Left colon (tissue), 2 donors: ENCODE measurements around the gene SLC22A23. TPM values are rescaled to one million over a fixed set of nuclear protein-coding genes. Genes with fewer than 3 reads are reported as not detected.

ENCODE experiments used
- ATAC-seq: fragments of 200-7000 bp; cut with Tn5 transposase; one replicate; pipeline ENCODE4 v1.9.1; 2020; ENCODE audit warnings: mild to moderate bottlenecking, moderate library complexity
- DNase-seq, 2 donors: peaks; one replicate each; pipeline ENCODE4 v3.0.0-alpha.2; 2020
- intact Hi-C, 2 donors: fragments of 100-400 bp; cut with DNase I in 1 of 2; cut with micrococcal nuclease in 1 of 2; formaldehyde crosslinking; loops; one replicate each; pipeline versions ENCODE4 v1.11.2 to v1.14.0; 2022; cut with DNase I, micrococcal nuclease
- total RNA-seq, 2 donors: library from RNA; stranded (reverse); fragmentation: NEBNext Ultra II Directional; extraction: Animal tissue kit (Norgen Biotek cat#: 25700); gene quantifications; one replicate each; pipeline ENCODE4 v1.2.1, GENCODE V29; 2021
- donor health status: DM: no; HTN: no; CAD: no.
- donor health status: DM: yes; HTN: yes; CAD: no.

The SLC22A23 gene
- total RNA-seq, 2 donors from 2014 or later: 75.2 to 98.6 TPM

GRCh38 chr6:3480009-3480408 is 23.2 kb upstream of the SLC22A23 start:
- ATAC-seq (no peak), DNase-seq (no peak)
- intact Hi-C loops: no loop called here

- DNase-seq (no peak), ATAC-seq (no peak)
- intact Hi-C loops: no loop called here
Observed at GRCh38 chr6:3473773-3474172, 16.9 kb upstream of the SLC22A23 start.

GRCh38 chr6:3471711-3472110 is 14.9 kb upstream of the SLC22A23 start:
- ATAC-seq (no peak), DNase-seq (no peak)
- intact Hi-C loops: no loop called here

GRCh38 chr6:3471286-3471685 is 14.4 kb upstream of the SLC22A23 start:
- ATAC-seq (no peak), DNase-seq (no peak)
- intact Hi-C loops: no loop called here

GRCh38 chr6:3468585-3468984 is 11.7 kb upstream of the SLC22A23 start:
- intact Hi-C loops: loop anchor here in 1 of 2 donors (10.0 kb wide), 1 partner anchor 174 kb away; no protein-coding TSS in a partner anchor
- ATAC-seq: no peak
- DNase-seq: no peak

GRCh38 chr6:3467996-3468395 is 11.1 kb upstream of the SLC22A23 start:
- ATAC-seq: no peak
- DNase-seq: no peak
- intact Hi-C loops: loop anchor here in 1 of 2 donors (10.0 kb wide), 1 partner anchor 173 kb away; no protein-coding TSS in a partner anchor

GRCh38 chr6:3466488-3467219 is 9.8 kb upstream of the SLC22A23 start:
- intact Hi-C loops: loop anchor here in 1 of 2 donors (10.0 kb wide), 1 partner anchor 172 kb away; no protein-coding TSS in a partner anchor
- ATAC-seq (no peak), DNase-seq (no peak)

- no peak for ATAC-seq
- DNase-seq: no peak
- intact Hi-C loops: loop anchor here in 1 of 2 donors (10.0 kb wide), 1 partner anchor 165 kb away; no protein-coding TSS in a partner anchor
Observed at GRCh38 chr6:3460253-3460652, 3.4 kb upstream of the SLC22A23 start.

- intact Hi-C loops: no loop called here
- no peak for ATAC-seq
- DNase-seq: no peak
Observed at GRCh38 chr6:3458706-3459421, 2.0 kb upstream of the SLC22A23 start.

GRCh38 chr6:3457710-3458602 is 1.1 kb upstream of the SLC22A23 start:
- DNase-seq (peak; percentile 77), ATAC-seq (peak; percentile 64)
- intact Hi-C loops: no loop called here

GRCh38 chr6:3456395-3456897 is 404 bp downstream of the SLC22A23 start:
- intact Hi-C loops: no loop called here
- DNase-seq: no peak
- ATAC-seq: no peak

- DNase-seq (peak; percentile 55 to 70), ATAC-seq (peak; percentile 14)
- intact Hi-C loops: no loop called here
Observed at GRCh38 chr6:3455569-3456394, 1.1 kb downstream of the SLC22A23 start.

GRCh38 chr6:3455147-3455568 is 1.7 kb downstream of the SLC22A23 start:
- intact Hi-C loops: no loop called here
- ATAC-seq: peak; percentile 51
- peak; percentile 51 to 59 for DNase-seq

- ATAC-seq: no peak
- intact Hi-C loops: no loop called here
- DNase-seq: no peak
Observed at GRCh38 chr6:3454273-3455010, 2.4 kb downstream of the SLC22A23 start.

- intact Hi-C loops: no loop called here
- DNase-seq: no peak
- ATAC-seq: no peak
Observed at GRCh38 chr6:3453413-3454272, 3.2 kb downstream of the SLC22A23 start.

- ATAC-seq: no peak
- no peak for DNase-seq
- intact Hi-C loops: no loop called here
Observed at GRCh38 chr6:3451498-3451897, 5.4 kb downstream of the SLC22A23 start.

- intact Hi-C loops: no loop called here
- DNase-seq (no peak), ATAC-seq (no peak)
Observed at GRCh38 chr6:3450888-3451287, 6.0 kb downstream of the SLC22A23 start.
